HEK293 (cell line): ENCODE measurements around the gene TBC1D5.

Source experiments
- EGR2 ChIP-seq: fragments of 450-650 bp; formaldehyde crosslinking; IDR thresholded peaks from 2 replicates; pipeline ENCODE4 v1.5.1; 2016; ENCODE audit warnings: low read depth, missing biosample characterization, missing genetic modification characterization
- GLI2 ChIP-seq: fragments of 450-650 bp; formaldehyde crosslinking; IDR thresholded peaks from 2 replicates; pipeline ENCODE4; 2017; ENCODE audit warnings: missing biosample characterization, missing genetic modification characterization, low read depth, borderline replicate concordance
- PRDM4 ChIP-seq: fragments of 450-650 bp; formaldehyde crosslinking; IDR thresholded peaks from 2 replicates; pipeline ENCODE4 v1.5.1; 2017; ENCODE audit warnings: missing biosample characterization, missing genetic modification characterization
- REPIN1 ChIP-seq: fragments of 450-650 bp; formaldehyde crosslinking; IDR thresholded peaks from 2 replicates; pipeline ENCODE4 v1.5.1; 2017; ENCODE audit warnings: missing biosample characterization, missing genetic modification characterization, low read depth
- SALL2 ChIP-seq: fragments of 450-650 bp; formaldehyde crosslinking; IDR thresholded peaks from 2 replicates; pipeline ENCODE4 v1.5.0; 2017; ENCODE audit warnings: missing biosample characterization, mild to moderate bottlenecking, missing genetic modification characterization, borderline replicate concordance
- TCF7L2 ChIP-seq: IDR thresholded peaks from 2 replicates; pipeline ENCODE4 v1.6.1; 2011; ENCODE audit warnings: low read depth, mild to moderate bottlenecking, inconsistent platforms, low read length, moderate library complexity, borderline replicate concordance
- YY2 ChIP-seq: fragments of 450-650 bp; formaldehyde crosslinking; IDR thresholded peaks from 2 replicates; pipeline ENCODE4 v1.5.1; 2016; ENCODE audit warnings: missing biosample characterization, missing genetic modification characterization
- ZBTB11 ChIP-seq: fragments of 450-650 bp; formaldehyde crosslinking; conservative IDR thresholded peaks from 2 replicates; pipeline ENCODE4 v1.5.1; 2016; ENCODE audit warnings: low read depth, missing biosample characterization, missing genetic modification characterization
- ZBTB26 ChIP-seq: fragments of 450-650 bp; formaldehyde crosslinking; optimal IDR thresholded peaks from 2 replicates; pipeline ENCODE3; 2016; ENCODE audit warnings: missing biosample characterization, mild to moderate bottlenecking, missing genetic modification characterization
- ZBTB48 ChIP-seq: fragments of 450-650 bp; formaldehyde crosslinking; IDR thresholded peaks from 2 replicates; pipeline ENCODE4 v1.5.1; 2016; ENCODE audit warnings: missing biosample characterization, missing genetic modification characterization
- ZNF10 ChIP-seq: fragments of 450-650 bp; formaldehyde crosslinking; IDR thresholded peaks from 2 replicates; pipeline ENCODE4 v1.5.1; 2017; ENCODE audit warnings: missing biosample characterization, missing genetic modification characterization
- ZNF114 ChIP-seq: fragments of 450-650 bp; formaldehyde crosslinking; IDR thresholded peaks from 2 replicates; pipeline ENCODE4 v1.5.0; 2017; ENCODE audit warnings: missing biosample characterization, missing genetic modification characterization
- ZNF146 ChIP-seq: fragments of 450-650 bp; formaldehyde crosslinking; IDR thresholded peaks from 2 replicates; pipeline ENCODE4 v1.5.1; 2016; ENCODE audit warnings: missing biosample characterization, missing genetic modification characterization
- ZNF311 ChIP-seq: fragments of 450-650 bp; formaldehyde crosslinking; IDR thresholded peaks from 2 replicates; pipeline ENCODE4 v1.5.1; 2017; ENCODE audit warnings: missing biosample characterization, missing genetic modification characterization, borderline replicate concordance
- ZNF341 ChIP-seq: fragments of 450-650 bp; formaldehyde crosslinking; IDR thresholded peaks from 2 replicates; pipeline ENCODE4; 2016; ENCODE audit warnings: low read depth, missing biosample characterization, missing genetic modification characterization
- ZNF37A ChIP-seq: fragments of 450-650 bp; IDR thresholded peaks from 2 replicates; pipeline ENCODE4 v1.5.1; 2018; ENCODE audit warnings: missing biosample characterization, missing genetic modification characterization
- ZNF510 ChIP-seq: fragments of 450-650 bp; formaldehyde crosslinking; IDR thresholded peaks from 2 replicates; pipeline ENCODE4 v1.5.1; 2018; ENCODE audit warnings: mild to moderate bottlenecking, missing genetic modification characterization, missing biosample characterization; ENCODE audit not compliant: insufficient replicate concordance
- ZNF529 ChIP-seq: fragments of 450-650 bp; formaldehyde crosslinking; IDR thresholded peaks from 2 replicates; pipeline ENCODE4 v1.5.1; 2017; ENCODE audit warnings: missing genetic modification characterization, missing biosample characterization; ENCODE audit not compliant: insufficient replicate concordance
- ZNF544 ChIP-seq: fragments of 450-650 bp; formaldehyde crosslinking; IDR thresholded peaks from 2 replicates; pipeline ENCODE4 v1.5.0; 2017; ENCODE audit warnings: missing biosample characterization, missing genetic modification characterization
- ZNF555 ChIP-seq: fragments of 450-650 bp; formaldehyde crosslinking; conservative IDR thresholded peaks from 2 replicates; pipeline ENCODE4 v1.5.1; 2017; ENCODE audit warnings: missing biosample characterization, mild to moderate bottlenecking, missing genetic modification characterization, inconsistent platforms
- ZNF580 ChIP-seq: fragments of 450-650 bp; formaldehyde crosslinking; IDR thresholded peaks from 2 replicates; pipeline ENCODE4 v1.5.1; 2016; ENCODE audit warnings: missing biosample characterization, missing genetic modification characterization
- ZNF621 ChIP-seq: fragments of 450-650 bp; formaldehyde crosslinking; IDR thresholded peaks from 2 replicates; pipeline ENCODE4 v1.5.1; 2017; ENCODE audit warnings: missing biosample characterization, missing genetic modification characterization
- ZNF692 ChIP-seq: fragments of 450-650 bp; formaldehyde crosslinking; IDR thresholded peaks from 2 replicates; pipeline ENCODE4 v1.5.1; 2016; ENCODE audit warnings: missing biosample characterization, missing genetic modification characterization
- ZNF791 ChIP-seq: fragments of 450-650 bp; formaldehyde crosslinking; IDR thresholded peaks from 2 replicates; pipeline ENCODE4 v1.5.1; 2016; ENCODE audit warnings: missing biosample characterization, missing genetic modification characterization
- ZNF792 ChIP-seq: fragments of 450-650 bp; formaldehyde crosslinking; IDR thresholded peaks from 2 replicates; pipeline ENCODE4 v1.5.1; 2016; ENCODE audit warnings: missing biosample characterization, missing genetic modification characterization
- ZSCAN30 ChIP-seq: fragments of 450-650 bp; IDR thresholded peaks from 2 replicates; pipeline ENCODE4 v1.5.1; 2018; ENCODE audit warnings: missing biosample characterization, mild to moderate bottlenecking, missing genetic modification characterization, moderate library complexity
- ZSCAN4 ChIP-seq: fragments of 450-650 bp; formaldehyde crosslinking; IDR thresholded peaks from 2 replicates; pipeline ENCODE4 v1.5.1; 2017; ENCODE audit warnings: missing biosample characterization, missing genetic modification characterization
- ZSCAN5A ChIP-seq: fragments of 450-650 bp; formaldehyde crosslinking; IDR thresholded peaks from 2 replicates; pipeline ENCODE4 v1.5.1; 2016; ENCODE audit warnings: missing biosample characterization, missing genetic modification characterization

TBC1D5 gene

GRCh38 chr3:17730318-17730967, 12.0 kb downstream of the TBC1D5 start (continued):
- TF ChIP-seq ZSCAN5A (tag by site-specific recombination) (0 out of 2 replicates have a peak, but pooled peaks have one; percentile 55), SALL2 (tag by site-specific recombination) (no peak), REPIN1 (tag by site-specific recombination) (no peak), EGR2 (tag by site-specific recombination) (no peak), ZNF580 (tag by site-specific recombination) (peak; percentile 100), ZNF146 (tag by site-specific recombination) (peak; percentile 76), ZNF544 (no peak), ZNF692 (peak; percentile 92), ZBTB11 (0 out of 2 replicates have a peak, but pooled peaks have one; percentile 12), ZSCAN30 (tag by site-specific recombination) (peak; percentile 99), ZNF555 (tag by site-specific recombination) (no peak), ZNF114 (no peak), ZNF529 (tag by site-specific recombination) (peak; percentile 63), PRDM4 (tag by site-specific recombination) (peak; percentile 99), ZSCAN4 (tag by site-specific recombination) (peak; percentile 71), TCF7L2 (peak; percentile 99), ZNF792 (tag by site-specific recombination) (peak; percentile 36; the same call in 1 of the 2 replicates), ZNF341 (tag by site-specific recombination) (peak; percentile 80), YY2 (tag by site-specific recombination) (no peak), ZNF791 (no peak), GLI2 (tag by site-specific recombination) (peak; percentile 100), ZNF37A (tag by site-specific recombination) (no peak; the same call in 1 of the 2 replicates), ZNF510 (tag by site-specific recombination) (peak; percentile 17), ZBTB48 (peak; percentile 47; the same call in 1 of the 2 replicates), ZNF621 (tag by site-specific recombination) (no peak), ZBTB26 (tag by site-specific recombination) (no peak), ZNF10 (tag by site-specific recombination) (peak; percentile 71), ZNF311 (tag by site-specific recombination) (no peak)
